Measurements from ENCODE around the gene EGLN1. TPM values are rescaled to one million over a fixed set of nuclear protein-coding genes. Genes with fewer than 3 reads are reported as not detected.

Gene EGLN1
- total RNA-seq, 3 donors from 2014 or later (not counting 1 experiment from before 2014, with no cell fraction given), result 14.2 to 27.5 (median 24.5) TPM

GRCh38 chr1:231415018-231415583, 7.0 kb downstream of the EGLN1 start:
- Mint-ChIP-seq H3K27me3 (ENCODE audit: low read depth in 2 of 2) (no peaks in the 10 kb centered on the region), H3K4me3 (no peak overlapping the region), H3K27ac (no peak overlapping the region), H3K36me3 (no peaks in the 10 kb centered on the region), H3K9me3 (no peaks in the 10 kb centered on the region), H3K4me1 (peaks cover 63 to 64% of the 10 kb centered on the region in 2 donors)
- H3K4me3 ChIP-seq (ENCODE audit: low read length), result no peak overlapping the region
- intact Hi-C loops (cut with micrococcal nuclease), result no loop called here
- no peak for TF ChIP-seq CTCF (IDR thresholded peaks at IDR 0.05)
- no peaks in the 10 kb centered on the region for H3K36me3 ChIP-seq (ENCODE audit: control insufficient read depth, insufficient read depth, low read length)
- ATAC-seq (no peak), DNase-seq (no peak)
- H3K4me1 ChIP-seq (ENCODE audit: control insufficient read depth, insufficient read depth, low read length), result peaks cover 11% of the 10 kb centered on the region
- WGBS (ENCODE audit: insufficient coverage), result 98% methylated on average over 4 of the region's 5 CpGs
- no peaks in the 10 kb centered on the region for H3K9me3 ChIP-seq (ENCODE audit: control insufficient read depth, insufficient read depth, low read length)
- H3K27me3 ChIP-seq (ENCODE audit: control insufficient read depth, insufficient read depth, low read length), result no peaks in the 10 kb centered on the region
- H3K27ac ChIP-seq (ENCODE audit: low read length), result no peak overlapping the region

DNA sequence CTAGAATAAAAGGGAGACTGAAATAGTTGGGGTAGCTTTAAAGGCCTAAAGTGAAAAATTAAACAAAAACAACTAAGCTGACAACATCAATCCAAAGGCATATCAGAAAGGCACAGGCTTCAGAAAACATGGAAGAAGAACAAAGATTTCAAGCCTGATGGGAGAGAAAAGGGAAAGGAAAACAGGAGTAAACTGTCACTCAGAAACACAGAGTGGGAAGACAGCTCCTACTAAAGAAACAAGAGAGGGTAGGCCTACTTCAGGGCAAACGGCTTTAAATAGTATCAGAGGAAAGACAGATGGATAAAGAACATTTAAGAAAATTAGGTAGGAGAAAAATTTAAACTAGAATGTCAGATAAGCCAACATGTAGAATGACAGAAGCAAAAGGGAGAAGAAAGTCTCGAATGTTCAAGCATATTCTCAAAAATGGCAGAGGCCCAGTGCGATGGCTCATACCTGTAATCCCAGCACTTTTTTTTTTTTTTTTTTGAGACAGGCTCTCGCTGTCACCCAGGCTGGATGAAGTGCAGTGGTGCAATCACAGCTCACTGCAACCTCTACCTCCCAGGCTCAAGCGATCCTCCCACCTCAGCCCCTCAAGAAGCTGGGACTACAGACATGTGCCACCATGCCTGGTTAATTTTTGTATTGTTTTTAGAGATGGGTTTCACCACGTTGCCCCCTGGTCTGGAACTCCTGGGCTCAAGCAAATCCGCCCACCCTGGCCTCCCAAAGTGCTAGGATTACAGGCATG, 7.6 kb downstream of the EGLN1 start:
- Mint-ChIP-seq H3K36me3 (no peaks in the 10 kb centered on the region), H3K27me3 (ENCODE audit: low read depth in 2 of 2) (no peaks in the 10 kb centered on the region), H3K4me1 (peaks cover 57 to 58% of the 10 kb centered on the region in 2 donors), H3K9me3 (no peaks in the 10 kb centered on the region), H3K4me3 (no peak overlapping the region), H3K27ac (peak overlapping the region; percentile 14 to 21)
- Histone ChIP-seq H3K4me1 (ENCODE audit: control insufficient read depth, insufficient read depth, low read length) (peaks cover 7% of the 10 kb centered on the region), H3K27me3 (ENCODE audit: control insufficient read depth, insufficient read depth, low read length) (no peaks in the 10 kb centered on the region), H3K4me3 (ENCODE audit: low read length) (no peak overlapping the region), H3K36me3 (ENCODE audit: control insufficient read depth, insufficient read depth, low read length) (peaks cover 2% of the 10 kb centered on the region), H3K9me3 (ENCODE audit: control insufficient read depth, insufficient read depth, low read length) (no peaks in the 10 kb centered on the region), H3K27ac (ENCODE audit: low read length) (no peak overlapping the region)
- ATAC-seq, result no peak
- DNase-seq, result no peak
- intact Hi-C loops (cut with micrococcal nuclease), result no loop called here
- 93% methylated on average over 6 of the region's 7 CpGs for WGBS (ENCODE audit: insufficient coverage)
- TF ChIP-seq CTCF (IDR thresholded peaks at IDR 0.05), result no peak

GRCh38 chr1:231413749-231414082, 8.4 kb downstream of the EGLN1 start:
- no peak for TF ChIP-seq CTCF (IDR thresholded peaks at IDR 0.05)
- intact Hi-C loops (cut with micrococcal nuclease), result no loop called here
- Histone ChIP-seq H3K27ac (ENCODE audit: low read length) (no peak overlapping the region), H3K4me3 (ENCODE audit: low read length) (no peak overlapping the region), H3K4me1 (ENCODE audit: control insufficient read depth, insufficient read depth, low read length) (peaks cover 7% of the 10 kb centered on the region), H3K27me3 (ENCODE audit: control insufficient read depth, insufficient read depth, low read length) (no peaks in the 10 kb centered on the region), H3K9me3 (ENCODE audit: control insufficient read depth, insufficient read depth, low read length) (no peaks in the 10 kb centered on the region), H3K36me3 (ENCODE audit: control insufficient read depth, insufficient read depth, low read length) (peaks cover 5% of the 10 kb centered on the region)
- WGBS (ENCODE audit: insufficient coverage), result 92% methylated on average over 2 of the region's 2 CpGs
- Mint-ChIP-seq H3K27me3 (ENCODE audit: low read depth in 2 of 2) (no peaks in the 10 kb centered on the region), H3K9me3 (no peaks in the 10 kb centered on the region), H3K4me3 (no peak overlapping the region), H3K27ac (peak overlapping the region; percentile 14 to 21), H3K4me1 (peaks cover 49 to 51% of the 10 kb centered on the region in 2 donors), H3K36me3 (no peaks in the 10 kb centered on the region)
- DNase-seq (no peak), ATAC-seq (no peak)
